Vagina (tissue), 2 donors: ENCODE results near the gene TMEM212.

ENCODE experiments used
- CTCF ChIP-seq, 3 experiments: fragments of 450-650 bp in 2 of 3; fragments of 200-600 bp in 1 of 3; sonication (generic) in 1 of 3; IDR thresholded peaks; one replicate each; pipeline ENCODE4 v1.5.1; 2017 to 2019; ENCODE audit warnings: antibody characterized with exemption in 3 of 3, mild to moderate bottlenecking in 2 of 3, moderate library complexity in 2 of 3
- POLR2A ChIP-seq, 2 donors: fragments of 450-650 bp; IDR thresholded peaks; one replicate each; pipeline ENCODE4 v1.6.1; 2017; ENCODE audit warnings: antibody characterized with exemption in 2 of 2, mild to moderate bottlenecking in 2 of 2, moderate library complexity in 2 of 2
- POLR2AphosphoS5 ChIP-seq, 2 donors: sonication (generic); formaldehyde crosslinking; IDR thresholded peaks; one replicate each; pipeline ENCODE4 v1.9.0; 2017; ENCODE audit warnings: antibody characterized with exemption in 2 of 2, mild to moderate bottlenecking in 2 of 2, low read depth in 1 of 2; ENCODE audit not compliant: insufficient read depth in 1 of 2

- TF ChIP-seq CTCF (IDR thresholded peaks at IDR 0.05) (peak in 1 of 3 experiments; percentile 27), POLR2A (IDR thresholded peaks at IDR 0.05) (no peak), POLR2AphosphoS5 (IDR thresholded peaks at IDR 0.05; ENCODE audit: insufficient read depth in 1 of 2, low read depth in 1 of 2) (no peak)
Measured at GRCh38 chr3:171833789-171834460, 9.2 kb upstream of the TMEM212 start.
